Heart right ventricle (tissue), 16 donors: ENCODE data around the gene GP9. TPM values are rescaled to one million over a fixed set of nuclear protein-coding genes. Genes with fewer than 3 reads are reported as not detected.
"Not testable (repeated sequence)": the region's sequence is repeated elsewhere in the genome, so short reads cannot be mapped to it uniquely, and the experiment has no call there.

Experiments used
- ATAC-seq, 8 donors: fragments of 200-7000 bp; cut with Tn5 transposase; one replicate each; pipeline ENCODE4 v1.9.1; 2020; ENCODE audit warnings: mild to moderate bottlenecking in 8 of 8, moderate library complexity in 8 of 8, moderate number of reproducible peaks in 1 of 8
- DNase-seq, 2 donors: peaks; one replicate each; pipeline ENCODE4 v3.0.0-alpha.2; 2020
- H3K27ac ChIP-seq, 10 donors: fragments of 200-600 bp; sonication (generic) in 2 of 10; one replicate each; pipeline versions ENCODE4 v1.5.0 to v1.8.0; 2020 to 2022; ENCODE audit warnings: mild to moderate bottlenecking in 3 of 10
- H3K27me3 ChIP-seq, 7 donors: fragments of 200-600 bp; one replicate each; pipeline ENCODE4 v1.8.0; 2021 to 2022; ENCODE audit warnings: mild to moderate bottlenecking in 2 of 7
- H3K36me3 ChIP-seq, 9 donors: fragments of 200-600 bp; sonication (generic) in 1 of 9; one replicate each; pipeline versions ENCODE4 v1.5.0 to v1.8.0; 2020 to 2022; ENCODE audit warnings: mild to moderate bottlenecking in 2 of 9
- H3K4me1 ChIP-seq, 9 donors: fragments of 200-600 bp; sonication (generic) in 1 of 9; one replicate each; pipeline versions ENCODE4 v1.5.0 to v1.8.0; 2020 to 2022; ENCODE audit warnings: mild to moderate bottlenecking in 4 of 9
- H3K4me3 ChIP-seq, 10 donors: fragments of 200-600 bp; sonication (generic) in 2 of 10; one replicate each; pipeline versions ENCODE4 v1.5.0 to v1.8.0; 2020 to 2022; ENCODE audit warnings: mild to moderate bottlenecking in 7 of 10, moderate library complexity in 2 of 10
- H3K9me3 ChIP-seq, 11 donors: fragments of 200-600 bp in 10 of 11; sonication (generic) in 2 of 11; one replicate each; pipeline versions ENCODE4 v1.5.0 to v1.8.0; 2013 to 2022; ENCODE audit warnings: mild to moderate bottlenecking in 2 of 11, control low read depth in 1 of 11, moderate library complexity in 1 of 11
- CTCF ChIP-seq, 9 donors: fragments of 200-600 bp; sonication (generic) in 2 of 9; IDR thresholded peaks; one replicate each; pipeline versions ENCODE4 v1.5.0 to v1.8.0; 2021 to 2022; ENCODE audit warnings: antibody characterized with exemption in 9 of 9, mild to moderate bottlenecking in 5 of 9, moderate library complexity in 1 of 9
- WGBS, 2 donors: extraction: QIAGEN DNeasy Blood & Tissue Kit; methylation state at CpG; one replicate each; pipeline ENCODE4 v1.1.7; 2013; ENCODE audit warnings: inconsistent platforms in 1 of 2; 5-methylcytosine and 5-hydroxymethylcytosine counted together
- intact Hi-C, 10 donors: fragments of 100-400 bp; cut with DNase I; formaldehyde crosslinking; loops; one replicate each; pipeline versions ENCODE4 v1.11.1 to v1.14.2; 2022
- polyA plus RNA-seq, 2 donors: library from polyadenylated mRNA; stranded (reverse); fragments of 200-250 nt; gene quantifications; one replicate each; pipeline ENCODE4 v1.2.3, GENCODE V29; 2013
- total RNA-seq, 10 donors: library from RNA; stranded (reverse); fragmentation: NEBNext Ultra II Directional in 3 of 10; extraction: Animal tissue kit (Norgen Biotek cat#: 25700) in 3 of 10; gene quantifications; one replicate each; pipeline versions ENCODE4 v1.2.1 to v1.2.4, GENCODE V29; 2021 to 2023
- donor health status: Arrhythmogenic right ventricular cardiomyopathy.
- donor health status: ischemic (EF 13 %, LVEDD 7.1; RV severe dilation, severe dysfunction).
- donor health status: healthy with polysubstance abuse.
- donor health status: DM: no; HTN: yes; CAD: no.
- donor health status: DM: no; HTN: no; CAD: no.
- donor health status: ischemic (EF 25% LVEDD 6.9; RV normal size, moderate dysfunction).
- donor health status: ischemic (EF 25% LVEDD 5.7; RV mildly dilated, moderate dysfunction).
- donor health status: healthy.
- donor health status: DM: yes; HTN: yes; CAD: no.
- donor health status: Ischemic cardiomyopathy.
- donor health status: ischemic (EF 35%, LVEDD 5.7; RV mildly dilated, moderate dysfunction).
- donor health status: nonischemic (EF 11% LVEDD 7.7; RV severe dilation, severe dysfunction).
- donor health status: DM: yes; HTN: yes; CAD: no.
- donor health status: PGD.
- donor health status: ischemic (EF 29% LVEDD 5.4; RV normal size, mild dysfunction).
- donor health status: nonischemic (EF 23%, LVEDD 6.1; RV moderate dilation, normal function).

Gene GP9
- total and polyA plus RNA-seq, 12 donors, result 0.13 TPM; not detected in 11

- Histone ChIP-seq H3K27me3 (no peaks in the 10 kb centered on the region), H3K4me1 (peaks cover 0 to 18% (median 11%) of the 10 kb centered on the region in 9 donors), H3K27ac (no peak overlapping the region), H3K36me3 (peaks cover 0 to 64% (median 2%) of the 10 kb centered on the region in 9 donors), H3K9me3 (no peaks in the 10 kb centered on the region), H3K4me3 (no peak overlapping the region)
- intact Hi-C loops, result no loop called here
- 76 to 80% methylated on average over 19 of the region's 19 CpGs for WGBS, 2 donors
- DNase-seq (no peak), ATAC-seq (no peak)
- no peak for TF ChIP-seq CTCF (IDR thresholded peaks at IDR 0.05)
These were observed 46.4 kb downstream of the GP9 start for GRCh38 chr3:129106866-129107565.

GRCh38 chr3:129107793-129108192 is 47.2 kb downstream of the GP9 start:
- Histone ChIP-seq H3K9me3 (no peaks in the 10 kb centered on the region), H3K4me1 (peaks cover 0 to 18% (median 10%) of the 10 kb centered on the region in 9 donors), H3K27ac (no peak overlapping the region), H3K36me3 (peaks cover 0 to 72% (median 2%) of the 10 kb centered on the region in 9 donors), H3K27me3 (no peaks in the 10 kb centered on the region), H3K4me3 (no peak overlapping the region)
- TF ChIP-seq CTCF (IDR thresholded peaks at IDR 0.05), result no peak
- intact Hi-C loops, result no loop called here
- WGBS, 2 donors, result 91 to 93% methylated on average over 8 of the region's 8 CpGs
- ATAC-seq (peak in 1 of 8 donors; percentile 17), DNase-seq (no peak)

- Histone ChIP-seq H3K4me1 (peaks cover under 1 to 16% (median 9%) of the 10 kb centered on the region in 9 donors), H3K36me3 (peaks cover 0 to 99% (median 2%) of the 10 kb centered on the region in 9 donors)
- H3K27ac ChIP-seq, H3K4me3 ChIP-seq, DNase-seq, H3K27me3 ChIP-seq, ATAC-seq, H3K9me3 ChIP-seq: not testable (repeated sequence)
- 94 to 95% methylated on average over 10 of the region's 10 CpGs for WGBS, 2 donors
- intact Hi-C loops, result loop anchor here in 1 of 10 donors (10.0 kb wide), 1 partner anchor 56 kb away; no protein-coding TSS in a partner anchor
These were observed 50.6 kb downstream of the GP9 start for GRCh38 chr3:129111076-129111780.

Other genes starting within 250 kb of the GP9 start
- 10 to 100 TPM; 34.8 to 45.9 (median 37.8) TPM for gene ACAD9, start 181.2 kb upstream of the GP9 start, total RNA-seq
- gene ACAD9, start 181.2 kb upstream of the GP9 start, polyA plus RNA-seq, result 10 to 100 TPM; 20.8 to 36.5 TPM
- gene CFAP92, start 66.7 kb upstream of the GP9 start, total RNA-seq, result 1 to 10 TPM in 2 of 10 donors, under 1 TPM in 8; 0.12 to 1.2 (median 0.41) TPM
- gene CFAP92, start 66.7 kb upstream of the GP9 start, polyA plus RNA-seq, result under 1 TPM; 0.12 to 0.44 TPM
- 1 to 10 TPM; 1.0 to 3.3 (median 2.1) TPM for gene EFCC1, start 59.5 kb upstream of the GP9 start, total RNA-seq
- gene EFCC1, start 59.5 kb upstream of the GP9 start, polyA plus RNA-seq, result 1 to 10 TPM; 1.4 to 3.1 TPM
- gene RAB43, start 61.0 kb downstream of the GP9 start, total RNA-seq, result 1 to 10 TPM in 9 of 10 donors, under 1 TPM in 1; 0.96 to 8.2 (median 4.1) TPM
- 1 to 10 TPM; 2.5 to 4.0 TPM for gene RAB43, start 61.0 kb downstream of the GP9 start, polyA plus RNA-seq
- gene ISY1, start 100.3 kb downstream of the GP9 start, total RNA-seq, result 10 to 100 TPM; 26.7 to 35.4 (median 29.7) TPM
- gene ISY1, start 100.3 kb downstream of the GP9 start, polyA plus RNA-seq, result 10 to 100 TPM; 15.9 to 24.0 TPM
- 100 to 1,000 TPM; 438 to 594 (median 487) TPM for gene CNBP, start 123.1 kb downstream of the GP9 start, total RNA-seq
- gene CNBP, start 123.1 kb downstream of the GP9 start, polyA plus RNA-seq, result 100 to 1,000 TPM; 324 to 372 TPM
- gene COPG1, start 188.8 kb downstream of the GP9 start, total RNA-seq, result 100 to 1,000 TPM in 4 of 10 donors, 10 to 100 TPM in 6; 79.5 to 113 (median 96.1) TPM
- gene COPG1, start 188.8 kb downstream of the GP9 start, polyA plus RNA-seq, result 100 to 1,000 TPM in 1 of 2 donors, 10 to 100 TPM in 1; 63.7 to 154 TPM
- 10 to 100 TPM; 38.1 to 56.1 (median 44.5) TPM for gene HMCES, start 218.1 kb downstream of the GP9 start, total RNA-seq
- gene HMCES, start 218.1 kb downstream of the GP9 start, polyA plus RNA-seq, result 10 to 100 TPM; 24.1 to 37.6 TPM